Measurements from ENCODE around the gene NFATC2.

The NFATC2 gene

DNA sequence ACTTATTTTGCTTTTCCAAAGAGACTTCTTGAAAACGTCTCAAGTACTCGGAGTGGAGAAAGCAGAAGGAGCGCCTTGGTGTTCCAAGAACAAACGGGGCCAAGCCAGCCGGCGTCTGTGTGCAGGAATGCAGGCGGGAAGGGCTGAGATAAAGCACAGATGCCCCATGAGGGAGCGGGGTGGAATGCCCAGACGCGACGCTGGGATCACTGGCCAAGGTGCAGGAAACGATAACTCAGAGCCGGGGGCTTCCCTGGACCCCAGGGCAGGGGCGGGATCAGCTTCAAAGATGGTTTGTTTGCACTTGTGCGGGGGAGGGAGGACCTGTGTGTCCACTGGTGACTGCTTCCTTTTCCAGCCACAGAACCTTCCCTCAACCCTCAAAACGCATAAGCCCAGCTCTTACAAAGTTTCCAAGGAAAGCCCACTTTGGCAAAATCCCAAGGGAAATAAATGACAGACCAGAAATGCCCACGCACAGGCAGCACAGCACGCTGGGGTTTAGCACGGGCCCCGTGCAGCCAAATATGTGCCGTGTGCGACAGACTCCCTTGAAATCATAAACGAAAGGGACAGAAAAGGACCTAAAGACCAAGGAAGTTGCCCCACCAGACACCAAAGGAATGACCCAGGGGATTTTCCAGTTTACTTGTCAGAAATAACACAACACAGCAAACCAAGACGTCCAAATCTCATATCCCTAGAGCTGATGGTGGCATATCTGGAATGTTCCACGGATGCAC, 113.9 kb downstream of the NFATC2 start:
- no peak for DNase-seq

DNA sequence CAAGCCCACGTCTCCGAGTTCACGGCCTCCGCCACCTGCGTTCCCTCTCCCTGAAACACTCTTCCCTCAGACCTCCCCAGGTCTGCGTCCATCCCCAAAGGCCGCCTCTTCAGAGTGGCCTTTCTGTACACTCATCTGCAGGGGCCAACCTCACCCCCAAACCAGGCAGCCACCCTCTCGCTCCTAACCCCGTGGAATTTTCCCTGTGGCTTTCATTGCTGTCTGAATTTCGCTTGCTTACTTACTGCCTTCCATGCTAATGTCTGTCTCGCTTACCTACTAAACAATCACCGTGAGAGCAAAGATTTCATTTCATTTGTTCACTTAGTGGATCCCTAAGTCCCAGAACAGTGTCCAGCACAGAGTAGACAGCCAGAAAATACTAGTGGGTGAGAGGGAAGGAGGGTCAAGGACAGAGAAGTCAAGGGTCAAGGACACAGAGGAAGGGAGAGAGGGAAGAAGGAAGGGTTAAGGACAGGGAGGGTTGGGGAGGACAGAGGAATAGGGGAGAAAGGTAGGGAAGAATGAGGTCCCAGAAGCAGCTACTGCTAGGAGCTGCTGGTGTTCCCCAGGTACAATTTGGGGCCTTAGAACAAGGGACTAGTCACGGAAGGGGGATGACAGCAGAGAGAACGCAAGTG, 114.7 kb downstream of the NFATC2 start:
- no peak for DNase-seq

DNA sequence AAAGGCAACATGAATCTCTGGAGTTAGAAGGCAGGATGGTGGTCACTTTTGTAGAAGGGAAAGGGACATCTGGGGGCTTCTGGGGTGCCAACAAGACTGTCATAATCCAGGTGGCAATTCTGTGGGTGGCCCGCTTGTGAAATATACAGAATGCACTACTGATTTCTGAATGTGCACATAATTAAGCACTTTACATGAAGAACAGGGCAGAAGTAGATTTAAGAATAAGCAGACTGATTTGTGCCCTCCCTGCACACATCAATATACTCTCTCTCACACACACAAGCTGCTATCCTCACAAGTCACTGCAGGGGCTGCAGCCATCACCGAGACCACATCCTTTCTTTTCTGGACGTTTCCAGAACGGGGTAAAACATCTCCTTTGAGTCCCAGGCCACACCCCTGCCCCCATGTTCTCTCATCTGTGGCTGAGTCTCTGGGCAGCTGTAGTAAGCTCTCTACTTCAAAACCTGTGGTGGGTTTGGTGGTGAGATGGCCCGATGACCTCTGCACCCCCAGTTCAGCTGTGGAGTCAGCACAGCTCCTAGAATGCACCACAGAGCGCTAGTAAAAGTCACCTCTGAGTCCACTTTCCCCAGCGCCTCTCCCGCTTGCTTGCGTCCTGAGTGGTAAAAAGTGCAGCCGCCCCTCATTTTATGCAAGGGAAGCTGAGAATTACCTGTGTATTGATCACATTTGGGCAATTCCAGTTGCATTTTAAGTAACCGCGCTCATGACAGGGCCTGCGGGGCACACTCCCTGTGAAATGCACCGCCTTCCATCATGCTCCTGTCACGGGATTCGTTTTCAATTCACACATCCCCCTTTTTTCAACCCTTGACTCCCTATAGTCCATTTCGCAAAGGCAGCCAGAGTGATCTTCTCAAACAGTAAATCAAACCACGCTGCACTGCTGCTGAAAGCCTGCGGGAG, 115.5 kb downstream of the NFATC2 start:
- DNase-seq, result no peak

DNA sequence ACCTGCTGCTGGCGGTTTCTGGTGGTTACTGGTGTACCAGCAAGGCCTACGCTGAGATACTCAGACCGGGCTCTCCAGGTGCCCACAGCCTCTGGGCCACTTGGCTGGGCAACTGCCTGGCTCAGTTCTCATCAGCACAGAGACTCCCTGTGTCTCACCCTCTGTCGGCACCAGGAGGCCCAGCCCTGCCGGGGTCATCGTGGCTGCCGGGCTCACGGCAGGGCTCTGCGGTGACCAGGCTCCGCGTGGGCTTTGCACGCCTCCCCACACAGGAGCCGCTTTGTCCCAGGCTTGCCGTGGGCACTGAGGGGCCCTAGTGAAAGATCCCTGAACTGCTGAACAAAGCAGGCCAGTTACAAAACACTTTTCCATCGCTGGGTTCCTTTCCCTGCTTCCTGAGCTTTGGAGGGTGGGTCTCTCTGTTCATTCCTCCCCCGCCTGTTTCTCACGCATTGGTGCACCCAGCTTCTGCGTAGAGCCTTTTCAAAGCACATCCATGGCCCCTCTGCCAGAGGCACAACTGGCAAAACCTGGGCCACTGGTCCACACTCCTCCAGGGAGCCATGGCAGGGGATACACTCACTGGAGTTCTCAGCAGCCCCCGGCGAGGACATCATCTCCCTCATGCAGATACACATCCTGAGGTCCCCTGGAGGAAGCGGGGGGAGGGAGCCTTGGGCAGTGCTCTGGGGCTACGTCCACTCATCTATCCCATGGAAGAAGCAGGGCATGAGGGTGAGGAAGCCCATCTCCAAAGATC, 117.0 kb downstream of the NFATC2 start:
- DNase-seq, result no peak

DNA sequence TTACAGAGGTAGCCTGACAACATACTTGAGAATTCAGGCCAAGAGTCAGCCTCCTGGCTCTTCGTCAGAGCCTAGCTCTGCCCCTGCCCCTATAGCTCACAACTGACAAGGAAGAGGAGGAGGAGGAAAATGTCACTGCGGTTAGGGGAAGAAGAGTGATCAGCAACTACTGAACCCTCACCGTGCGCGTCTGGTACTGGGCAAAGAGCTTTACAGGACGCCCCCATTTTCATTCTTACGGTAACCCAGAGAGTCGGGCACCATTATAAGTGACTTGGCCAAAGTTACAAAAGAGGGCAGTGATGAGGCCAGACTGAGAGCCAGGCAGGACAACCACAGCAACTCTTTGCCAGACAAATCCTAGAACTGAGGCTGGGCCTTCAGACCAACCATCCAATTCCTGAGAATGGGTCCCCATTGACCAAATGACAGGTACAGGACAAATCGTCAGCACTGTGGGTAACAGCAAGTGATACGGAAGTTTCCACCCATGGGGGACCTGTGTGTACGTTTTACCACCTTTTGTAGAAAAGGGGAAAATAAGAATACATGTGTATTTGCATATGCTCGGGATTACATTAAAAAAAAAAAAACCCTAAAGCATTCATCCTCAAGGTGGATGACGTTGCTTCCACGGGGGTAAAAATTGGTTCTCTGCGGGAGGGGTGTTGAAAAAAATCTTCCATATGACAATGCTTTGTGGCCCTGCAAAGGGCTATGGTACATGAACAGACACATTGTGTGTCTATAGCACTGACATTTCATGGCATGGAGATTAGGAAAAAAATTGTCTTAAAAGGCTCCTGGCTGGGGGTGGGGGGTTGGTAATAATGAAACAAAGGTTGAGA, 118.0 kb downstream of the NFATC2 start:
- DNase-seq, result peak; percentile 27 to 57

DNA sequence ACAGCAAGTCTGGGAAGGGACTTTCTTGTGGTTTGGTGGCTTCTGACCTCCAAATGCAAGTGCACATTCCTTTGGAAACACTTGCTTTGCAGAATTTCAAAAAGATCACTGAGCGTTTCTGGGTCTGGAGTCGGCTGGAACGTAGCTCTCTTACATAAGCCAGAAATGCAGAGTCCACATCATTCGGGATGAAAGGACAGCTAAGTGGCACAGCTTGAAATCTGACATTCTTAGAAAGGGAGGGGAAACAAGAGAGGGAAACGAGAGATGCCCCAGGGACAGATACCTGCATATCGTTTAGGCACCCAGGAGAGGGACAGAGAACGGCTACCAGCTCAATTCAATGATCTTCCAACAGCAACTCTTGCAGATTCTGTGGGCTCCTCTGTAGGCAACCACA, 118.7 kb downstream of the NFATC2 start:
- DNase-seq, result no peak

DNA sequence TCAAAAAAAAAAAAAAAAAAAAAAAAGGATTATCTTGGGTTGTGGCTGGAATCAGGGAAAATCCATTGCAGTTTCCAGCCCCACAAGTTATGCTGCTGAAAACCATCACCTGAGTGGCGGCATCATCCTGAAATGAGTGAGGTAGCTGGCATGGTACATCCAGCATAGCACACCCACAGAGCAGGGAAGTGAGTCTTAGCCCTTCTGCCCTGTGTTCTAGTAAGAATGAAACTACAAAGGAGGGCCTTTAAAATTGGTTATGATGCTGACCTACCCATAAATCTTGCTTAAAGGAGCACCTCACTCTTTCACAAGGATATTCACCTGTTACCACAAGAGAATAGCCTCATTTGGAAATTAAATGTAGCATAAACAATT, 119.2 kb downstream of the NFATC2 start:
- DNase-seq, result no peak

DNA sequence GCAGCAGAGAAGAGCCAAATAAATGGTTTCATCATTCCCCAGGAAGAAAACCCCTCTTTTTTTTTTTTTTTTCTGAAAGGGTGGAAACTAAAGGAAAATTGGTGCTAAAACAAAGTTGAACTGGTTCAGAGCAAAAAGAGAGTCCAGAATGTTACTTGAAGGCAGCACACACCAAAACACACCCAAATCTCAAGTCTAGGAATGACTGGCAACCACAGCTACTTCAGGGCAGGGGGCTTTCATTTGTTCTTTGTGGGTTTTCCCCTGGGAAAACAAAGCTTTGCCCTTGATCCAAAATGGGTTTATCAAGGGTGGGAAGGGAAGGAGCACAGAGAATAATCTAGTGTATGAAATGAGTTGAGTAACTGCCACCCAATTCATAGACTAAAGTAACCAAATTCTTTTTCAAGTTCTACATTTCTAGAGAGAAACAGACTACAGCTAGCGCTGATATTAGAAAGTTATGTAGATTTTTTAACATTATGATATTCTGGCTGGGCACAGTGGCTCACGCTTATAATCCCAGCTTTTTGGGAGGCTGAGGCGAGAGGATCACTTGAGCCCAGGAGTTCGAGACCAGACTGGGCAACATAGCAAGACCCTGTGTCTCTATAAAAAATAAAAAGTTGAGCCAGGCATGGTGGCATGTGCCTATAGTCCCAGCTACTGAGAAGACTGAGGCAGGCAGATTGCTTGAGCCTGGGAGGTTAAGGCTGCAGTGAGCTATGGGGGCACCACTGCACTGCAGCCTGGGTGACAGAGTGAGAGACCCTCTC, 119.8 kb downstream of the NFATC2 start:
- no peak for DNase-seq

DNA sequence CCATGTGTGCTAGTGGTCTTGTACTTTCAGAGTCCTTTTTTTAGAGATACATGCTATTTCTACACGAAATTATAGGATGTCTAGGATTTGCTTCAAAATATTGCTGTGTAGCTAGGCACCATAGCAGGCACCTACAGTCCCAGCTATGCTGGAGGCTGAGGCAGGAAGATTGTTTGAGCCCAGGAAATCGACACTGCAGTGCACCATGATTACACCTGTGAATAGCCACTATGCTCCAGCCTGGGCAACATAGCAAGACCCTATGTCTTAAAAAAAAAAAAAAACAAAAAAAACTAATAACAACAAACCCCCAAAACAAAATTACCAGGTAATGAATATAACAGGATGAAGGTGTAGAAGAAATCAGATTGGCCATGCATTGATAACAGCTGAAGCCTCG, 121.7 kb downstream of the NFATC2 start:
- no peak for DNase-seq

DNA sequence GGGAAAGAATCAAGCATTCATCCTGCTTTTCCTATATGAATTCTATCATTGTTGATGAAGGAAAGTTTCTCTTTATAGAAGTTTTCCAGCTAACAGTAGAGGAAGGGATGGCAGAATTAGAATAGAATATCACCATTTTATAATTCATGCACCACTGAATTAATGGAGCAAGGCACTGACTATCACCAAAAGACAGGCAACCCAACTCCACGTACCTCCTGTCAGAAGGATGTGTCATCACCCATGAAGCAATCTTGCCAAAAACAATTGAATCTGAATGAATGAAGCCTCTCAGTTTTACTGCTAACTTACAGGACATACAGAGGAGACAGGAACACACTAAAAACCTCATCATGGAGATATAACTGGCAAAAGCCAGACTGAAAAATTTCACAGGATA, 122.4 kb downstream of the NFATC2 start:
- no peak for DNase-seq

DNA sequence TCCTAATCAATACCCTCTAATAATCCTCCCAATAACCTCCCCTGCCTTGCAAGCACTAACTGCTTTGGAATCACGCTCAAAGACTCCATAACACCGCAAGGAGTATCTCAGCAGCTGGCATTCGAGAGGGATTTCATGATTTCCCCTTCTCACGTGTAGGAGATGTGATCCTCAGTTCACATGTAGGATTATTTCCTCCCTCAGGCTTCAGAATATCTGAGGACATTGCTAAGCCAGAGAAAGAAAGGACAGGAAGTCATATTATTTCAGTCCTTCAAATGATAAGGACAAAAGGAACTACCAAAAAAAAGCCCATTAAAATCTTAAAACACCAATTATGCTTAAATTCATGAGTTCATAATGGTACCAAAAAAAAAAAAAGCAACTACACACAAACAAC, 122.9 kb downstream of the NFATC2 start:
- DNase-seq, result no peak

DNA sequence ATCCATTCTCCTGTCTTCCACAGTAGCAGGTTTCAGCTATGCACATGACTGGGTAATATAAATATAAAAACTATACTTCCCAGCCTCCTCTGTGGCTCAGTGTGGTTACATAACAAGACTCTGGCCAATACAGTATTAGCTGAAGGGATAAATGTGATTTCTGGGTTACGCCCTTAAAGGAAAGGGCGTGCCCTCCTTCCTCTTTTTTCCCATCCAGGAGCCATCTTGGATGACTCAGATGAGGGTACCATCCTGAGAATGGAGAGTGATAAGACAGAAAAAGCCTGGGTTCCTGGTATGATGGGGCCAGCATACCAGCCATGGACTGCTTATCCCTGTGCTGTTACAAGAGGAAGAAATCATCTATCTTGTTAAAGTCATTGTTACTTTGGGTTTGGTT, 123.3 kb downstream of the NFATC2 start:
- DNase-seq, result no peak

DNA sequence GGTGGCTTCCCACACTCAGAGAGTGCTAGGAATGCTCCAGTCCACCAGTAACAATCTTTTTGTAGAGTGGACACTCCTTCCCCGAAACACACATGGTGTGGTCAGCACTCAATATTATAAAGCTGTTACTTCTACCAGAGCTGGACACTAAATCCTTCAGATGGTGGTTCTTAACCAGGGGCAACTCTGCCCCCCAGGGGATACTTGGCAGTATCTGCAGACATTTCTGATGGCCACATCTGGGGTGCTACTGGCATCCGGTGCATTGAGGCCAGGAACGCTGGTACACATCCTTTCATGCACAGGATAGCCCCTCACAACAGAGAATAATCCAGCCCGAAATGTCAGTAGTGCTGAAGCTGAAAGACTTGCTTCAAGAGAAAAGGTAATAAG, 124.4 kb downstream of the NFATC2 start:
- no peak for DNase-seq

DNA sequence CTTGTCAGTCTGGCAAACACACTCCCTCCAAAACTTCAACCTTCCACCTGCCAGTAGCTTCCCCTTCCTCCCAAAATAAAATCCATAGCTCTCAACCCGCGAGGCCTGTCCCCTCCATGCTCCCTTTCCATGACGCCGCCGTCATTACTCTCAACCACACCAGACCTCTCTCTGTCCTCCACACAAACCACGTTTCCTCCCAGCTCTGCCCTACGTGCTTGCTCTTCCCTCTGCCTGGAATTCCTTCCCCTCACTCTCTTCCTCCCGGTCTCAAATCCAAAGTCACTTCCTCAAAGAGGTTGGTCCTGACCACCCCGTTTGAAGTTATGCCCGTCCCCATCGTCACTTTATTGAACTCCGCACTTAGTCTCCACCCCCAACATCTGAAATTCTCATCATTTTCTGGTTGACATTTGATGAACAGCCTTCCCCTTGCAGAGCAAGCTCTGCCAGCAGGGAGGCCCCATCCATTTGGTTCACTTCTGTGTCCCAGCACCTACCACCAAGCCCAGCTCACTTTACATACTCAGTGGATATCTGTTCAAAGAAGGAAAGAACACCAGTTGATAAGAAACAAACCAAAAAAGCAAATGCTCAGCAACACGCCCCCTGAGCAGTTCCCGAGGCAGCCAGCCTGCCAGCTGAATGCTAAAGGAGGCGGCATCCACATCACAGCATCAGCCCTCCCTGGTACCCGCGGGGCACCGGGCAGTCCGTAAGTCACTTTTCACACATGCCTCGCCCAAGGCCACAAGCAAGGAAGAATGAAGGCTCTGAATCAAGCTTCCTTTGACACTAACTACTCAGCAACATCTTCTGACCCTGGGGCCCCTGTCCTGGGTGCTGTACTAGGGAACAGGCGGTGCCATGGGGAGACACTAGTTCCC, 125.0 kb downstream of the NFATC2 start:
- no peak for DNase-seq

DNA sequence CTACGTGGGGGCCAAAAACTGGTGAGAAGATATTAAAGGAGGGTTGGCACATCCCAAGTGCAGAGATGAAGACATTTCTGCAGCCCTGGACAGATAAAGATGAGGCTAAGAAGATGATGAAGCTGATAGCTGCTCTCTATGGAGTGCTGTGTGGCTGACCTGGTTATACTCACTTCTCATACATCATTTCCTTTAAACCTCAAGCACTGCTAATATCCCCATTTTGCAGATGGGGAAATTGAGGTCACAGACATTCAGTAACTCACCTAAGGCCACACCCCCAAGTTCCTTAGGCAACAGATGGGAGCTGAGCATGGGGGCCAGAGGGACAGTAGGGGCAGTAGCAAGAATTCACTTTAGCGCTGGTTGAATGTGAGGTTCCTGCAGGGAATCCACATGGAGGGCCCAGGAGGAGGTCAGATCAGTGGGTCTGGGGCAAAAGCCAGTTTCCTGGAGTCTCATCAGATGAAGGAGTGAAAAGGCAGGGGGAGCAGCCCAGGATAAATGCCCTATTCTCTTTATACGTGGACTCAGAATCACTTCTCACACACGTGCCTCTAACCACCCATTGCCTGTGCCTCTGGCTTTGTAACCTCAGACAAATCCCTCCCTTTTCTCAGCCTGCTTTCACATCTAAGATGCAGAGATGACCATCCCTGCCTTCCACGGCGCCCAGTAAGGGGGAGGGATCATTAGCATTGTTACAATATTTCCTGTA, 125.8 kb downstream of the NFATC2 start:
- DNase-seq, result peak in 1 of 2 donors; percentile 57

DNA sequence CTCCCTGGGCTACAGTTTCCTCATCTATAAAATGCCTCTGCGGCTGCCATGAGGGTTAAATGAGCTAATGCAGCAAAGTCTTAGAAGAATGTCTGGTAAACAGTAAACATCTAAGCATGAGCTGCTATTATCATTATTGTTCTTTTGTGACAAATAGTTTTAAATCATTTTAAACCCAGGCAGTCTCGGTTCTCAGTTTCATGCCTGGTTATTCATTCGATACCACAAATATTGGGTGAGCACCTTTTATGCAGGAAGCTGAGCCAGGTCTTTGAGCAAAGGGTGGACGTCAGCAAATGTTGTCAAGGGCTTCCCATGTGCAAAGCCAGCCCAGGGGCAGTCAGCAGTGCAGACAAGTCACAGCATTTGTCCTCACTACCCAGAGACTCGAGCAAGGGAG, 128.7 kb downstream of the NFATC2 start:
- DNase-seq, result no peak

DNA sequence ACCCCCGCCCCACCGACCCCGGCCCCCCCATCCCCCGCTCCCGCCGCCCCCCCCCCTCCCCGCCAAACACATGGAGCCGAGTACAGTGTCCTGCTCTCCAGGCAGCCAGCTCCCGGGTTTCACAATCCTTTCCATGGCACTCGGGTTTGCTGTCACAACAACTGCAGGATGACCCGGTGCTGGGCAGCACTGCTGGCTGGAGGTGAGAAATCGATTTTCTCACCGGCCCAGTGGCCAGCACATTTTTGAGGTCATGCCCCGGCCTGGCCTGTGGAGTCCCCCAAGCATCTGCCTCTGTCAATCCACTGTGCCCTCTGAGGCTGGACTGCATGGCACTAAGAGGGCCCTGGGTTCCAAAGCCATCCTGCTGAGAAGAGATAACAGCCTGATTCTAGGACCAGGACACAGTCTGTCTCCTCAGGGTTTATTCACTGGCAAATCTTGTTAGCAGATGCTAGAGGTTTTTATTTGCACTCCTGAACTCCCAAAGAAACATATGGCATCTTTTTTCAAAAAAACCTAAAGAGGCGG, 129.5 kb downstream of the NFATC2 start:
- no peak for DNase-seq

DNA sequence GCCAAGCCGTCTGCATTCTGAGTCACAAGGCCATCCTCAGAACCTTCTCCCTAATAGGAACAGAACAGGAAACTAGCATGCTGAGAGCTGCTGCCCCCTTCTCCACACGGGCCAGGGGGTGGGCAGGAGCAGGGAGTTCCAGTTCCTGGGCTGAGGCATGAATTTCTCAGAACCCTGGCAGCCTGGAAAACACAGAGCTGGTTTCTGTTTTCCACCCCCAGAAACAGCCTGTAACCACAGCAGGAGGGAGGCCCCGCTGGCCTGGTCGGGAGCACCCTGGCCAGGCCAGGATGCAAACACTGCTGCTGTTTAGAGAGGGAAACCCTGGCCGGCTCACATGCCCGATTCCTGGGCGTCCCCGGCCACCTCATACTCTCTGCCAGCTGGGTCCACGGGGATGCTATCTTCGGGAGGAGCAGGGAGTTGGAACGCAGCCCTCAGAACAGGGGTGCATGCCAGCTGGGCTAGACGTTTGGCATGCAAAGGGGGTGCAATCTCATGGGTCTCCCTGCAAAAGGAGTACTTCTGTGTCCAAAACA, 130.1 kb downstream of the NFATC2 start:
- no peak for DNase-seq

DNA sequence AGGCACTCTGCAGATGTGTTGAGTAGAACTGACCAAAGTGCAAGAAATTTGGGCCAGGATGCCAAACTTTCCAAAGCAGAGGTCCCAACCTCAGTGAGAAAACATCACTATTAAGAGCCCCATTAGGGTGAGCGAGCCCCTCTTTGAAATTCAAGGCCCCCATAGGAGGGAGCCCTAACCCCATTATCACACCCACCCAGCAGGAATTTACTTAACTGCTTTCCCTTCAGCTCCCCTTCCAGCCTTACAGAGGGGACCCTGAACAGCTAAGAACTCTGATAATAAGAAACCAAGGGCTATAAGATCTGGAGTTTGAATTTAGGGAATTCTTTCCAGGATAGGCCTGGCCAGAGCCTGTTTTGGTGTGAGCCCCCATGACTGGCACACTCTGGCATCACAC, 130.6 kb downstream of the NFATC2 start:
- DNase-seq, result no peak

Data from CD4-positive, alpha-beta T cell treated with Interleukin-4 for 1 hour (primary cell).